HG03520 (cell line): ENCODE measurements around the gene RALGAPA2.

Experiments used
- ATAC-seq: cut with Tn5 transposase; IDR thresholded peaks from one replicate; pipeline ENCODE4 v1.9.1; 2021; ENCODE audit warnings: mild to moderate bottlenecking, moderate library complexity; ENCODE audit not compliant: unreplicated experiment

RALGAPA2 gene

GRCh38 chr20:20375862-20376261 is 336.6 kb downstream of the RALGAPA2 start:
- no peak for ATAC-seq

GRCh38 chr20:20373091-20373571 is 339.3 kb downstream of the RALGAPA2 start:
- ATAC-seq = no peak

- ATAC-seq = no peak
These were observed 340.8 kb downstream of the RALGAPA2 start for GRCh38 chr20:20371681-20372080.

GRCh38 chr20:20371083-20371482 is 341.4 kb downstream of the RALGAPA2 start:
- no peak for ATAC-seq

- no peak for ATAC-seq
These were observed 342.3 kb downstream of the RALGAPA2 start for GRCh38 chr20:20370094-20370575.

GRCh38 chr20:20369250-20370093 is 343.0 kb downstream of the RALGAPA2 start:
- no peak for ATAC-seq

- no peak for ATAC-seq
These were observed 343.8 kb downstream of the RALGAPA2 start for GRCh38 chr20:20368418-20369249.

GRCh38 chr20:20367575-20368417 is 344.6 kb downstream of the RALGAPA2 start, which contains the start of gene INSM1:
Gene INSM1, plus strand, starts transcription at chr20:20368104. Its CDS starts 164 bp downstream, at chr20:20368268.
- ATAC-seq = no peak

- no peak for ATAC-seq
These were observed 345.4 kb downstream of the RALGAPA2 start for GRCh38 chr20:20366876-20367574.

- no peak for ATAC-seq
These were observed 345.9 kb downstream of the RALGAPA2 start for GRCh38 chr20:20366551-20366875.

- no peak for ATAC-seq
These were observed 346.8 kb downstream of the RALGAPA2 start for GRCh38 chr20:20365480-20366161.

- no peak for ATAC-seq
These were observed 347.6 kb downstream of the RALGAPA2 start for GRCh38 chr20:20364593-20365479.

- ATAC-seq = no peak
These were observed 348.4 kb downstream of the RALGAPA2 start for GRCh38 chr20:20363799-20364592.

- ATAC-seq = no peak
These were observed 349.0 kb downstream of the RALGAPA2 start for GRCh38 chr20:20363434-20363798.

GRCh38 chr20:20362774-20363433 is 349.5 kb downstream of the RALGAPA2 start:
- ATAC-seq = no peak

- ATAC-seq = peak; percentile 74
These were observed 352.0 kb downstream of the RALGAPA2 start for GRCh38 chr20:20360464-20360863.

- ATAC-seq = no peak
These were observed 352.8 kb downstream of the RALGAPA2 start for GRCh38 chr20:20359628-20360027.
